ENCODE results near the gene SLAMF6.

DNA sequence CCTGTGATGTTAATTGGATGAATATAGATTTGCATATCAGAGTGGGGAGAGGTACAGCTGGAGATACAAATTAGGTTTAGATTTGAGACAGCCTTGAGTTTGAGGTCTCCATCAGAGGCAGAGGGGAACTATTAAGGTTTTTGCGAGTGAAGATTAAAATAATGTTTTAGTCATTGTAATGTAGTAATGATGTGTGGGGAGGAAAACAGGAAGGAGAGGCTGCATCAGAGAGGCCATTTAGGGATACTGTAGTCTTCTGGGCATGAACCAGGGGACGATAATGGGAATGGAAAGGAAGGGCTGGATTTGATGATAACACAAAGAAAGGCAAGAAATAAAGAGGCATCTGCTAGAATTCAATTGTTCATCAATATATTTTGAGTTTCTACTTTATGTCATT, 46.8 kb upstream of the SLAMF6 start:
- TF ChIP-seq EZH2phosphoT487 (IDR thresholded peaks at IDR 0.05; ENCODE audit: low read length) (no peak), EZH2 (optimal IDR thresholded peaks at IDR 0.05; ENCODE audit: low read depth, low read length) (no peak)
